ENCODE results near the gene GPRC5C. TPM values are rescaled to one million over a fixed set of nuclear protein-coding genes. Genes with fewer than 3 reads are reported as not detected.

The GPRC5C gene
- total and polyA plus RNA-seq, 2 of the 8 experiments (the other 6 are each of a cell fraction or from before 2014, with no cell fraction given), result 18.3 to 55.8 TPM

GRCh38 chr17:74442670-74443515, 11.0 kb downstream of the GPRC5C start (continued):
- TF ChIP-seq CHD7 (IDR thresholded peaks at IDR 0.05; ENCODE audit: insufficient replicate concordance, low read length) (no peak), KDM1A (IDR thresholded peaks at IDR 0.05; ENCODE audit: borderline replicate concordance, low read length) (no peak), POLR2A (IDR thresholded peaks at IDR 0.05; ENCODE audit: control extremely low read depth in 1 of 2, low read depth in 2 of 2, low read length in 2 of 2) (no peak), KDM4A (IDR thresholded peaks at IDR 0.05; ENCODE audit: low read depth, low read length, severe bottlenecking) (no peak)
